Measurements from ENCODE around the gene HLA-A.

Gene HLA-A

GRCh38 chr6:29947077-29947980 lies 5.0 kb downstream of the HLA-A start:
- DNase-seq (ENCODE audit: low read depth in 1 of 2, low spot score in 1 of 2), result no peak
- Histone ChIP-seq H3K27ac (replicated peaks) (no peak overlapping the region), H3K4me3 (replicated peaks; ENCODE audit: insufficient read depth, low read length) (no peak overlapping the region), H3K27me3 (ENCODE audit: insufficient read depth, poor library complexity, severe bottlenecking) (peaks cover 2% of the 10 kb centered on the region)
- no peak for TF ChIP-seq CTCF (IDR thresholded peaks at IDR 0.05; ENCODE audit: insufficient read depth, low read length)
- no peak for TF ChIP-seq GABPA (IDR thresholded peaks at IDR 0.05; ENCODE audit: low read depth)
- TF ChIP-seq SPI1 (IDR thresholded peaks at IDR 0.05; ENCODE audit: borderline replicate concordance, low read depth), result no peak
- TF ChIP-seq POLR2AphosphoS5 (IDR thresholded peaks at IDR 0.05; ENCODE audit: low read depth), result no peak
- TF ChIP-seq REST (IDR thresholded peaks at IDR 0.05; ENCODE audit: insufficient replicate concordance, low read depth), result no peak

GRCh38 chr6:29948277-29948676 lies 5.9 kb downstream of the HLA-A start:
- no peak for TF ChIP-seq CTCF (IDR thresholded peaks at IDR 0.05; ENCODE audit: insufficient read depth, low read length)
- no peak for TF ChIP-seq SPI1 (IDR thresholded peaks at IDR 0.05; ENCODE audit: borderline replicate concordance, low read depth)
- no peak for TF ChIP-seq REST (IDR thresholded peaks at IDR 0.05; ENCODE audit: insufficient replicate concordance, low read depth)
- no peak for TF ChIP-seq GABPA (IDR thresholded peaks at IDR 0.05; ENCODE audit: low read depth)
- no peak for TF ChIP-seq POLR2AphosphoS5 (IDR thresholded peaks at IDR 0.05; ENCODE audit: low read depth)
- H3K4me3 ChIP-seq (replicated peaks; ENCODE audit: insufficient read depth, low read length), result no peak overlapping the region
- H3K27ac ChIP-seq (replicated peaks), result no peak overlapping the region
- no peaks in the 10 kb centered on the region for H3K27me3 ChIP-seq (ENCODE audit: insufficient read depth, poor library complexity, severe bottlenecking)
- DNase-seq (ENCODE audit: low read depth in 1 of 2, low spot score in 1 of 2), result no peak

- no peak for DNase-seq (ENCODE audit: low read depth in 1 of 2, low spot score in 1 of 2)
- Histone ChIP-seq H3K4me3 (replicated peaks; ENCODE audit: insufficient read depth, low read length) (no peak overlapping the region), H3K27ac (replicated peaks) (no peak overlapping the region), H3K27me3 (ENCODE audit: insufficient read depth, poor library complexity, severe bottlenecking) (no peaks in the 10 kb centered on the region)
- TF ChIP-seq REST (IDR thresholded peaks at IDR 0.05; ENCODE audit: insufficient replicate concordance, low read depth) (no peak), CTCF (IDR thresholded peaks at IDR 0.05; ENCODE audit: insufficient read depth, low read length) (no peak), POLR2AphosphoS5 (IDR thresholded peaks at IDR 0.05; ENCODE audit: low read depth) (no peak), SPI1 (IDR thresholded peaks at IDR 0.05; ENCODE audit: borderline replicate concordance, low read depth) (no peak), GABPA (IDR thresholded peaks at IDR 0.05; ENCODE audit: low read depth) (no peak)
These were observed 7.6 kb downstream of the HLA-A start for GRCh38 chr6:29949934-29950333.
